ENCODE measurements around the gene PACRG. TPM values are rescaled to one million over a fixed set of nuclear protein-coding genes. Genes with fewer than 3 reads are reported as not detected.

Gene PACRG
- polyA plus RNA-seq, 2 of the 4 experiments (the other 2 are of a cell fraction): 0.14 to 0.30 TPM

GRCh38 chr6:162713974-162714780 lies 13.6 kb upstream of the PACRG start:
- no peak overlapping the region for H3K4me2 ChIP-seq
- no peaks in the 10 kb centered on the region for H3K4me1 ChIP-seq
- no peak for FAIRE-seq
- no peak overlapping the region for H3K27ac ChIP-seq
- H3K4me3 ChIP-seq: no peak overlapping the region
- WGBS (ENCODE audit: missing lambda C conversion rate): 70% methylated on average over 13 of the region's 13 CpGs
- no peak for TF ChIP-seq KDM5A (IDR thresholded peaks at IDR 0.05)
- TF ChIP-seq POLR2A (IDR thresholded peaks at IDR 0.05; ENCODE audit: low read length): no peak
- TF ChIP-seq ZNF302 (CRISPR knock-in tag; IDR thresholded peaks at IDR 0.05): no peak
- TF ChIP-seq MAZ (IDR thresholded peaks at IDR 0.05; ENCODE audit: borderline replicate concordance, low read depth, low read length): no peak
- TF ChIP-seq POLR2AphosphoS2 (conservative IDR thresholded peaks at IDR 0.05; ENCODE audit: low read length): no peak
- TF ChIP-seq, protein P1, sequence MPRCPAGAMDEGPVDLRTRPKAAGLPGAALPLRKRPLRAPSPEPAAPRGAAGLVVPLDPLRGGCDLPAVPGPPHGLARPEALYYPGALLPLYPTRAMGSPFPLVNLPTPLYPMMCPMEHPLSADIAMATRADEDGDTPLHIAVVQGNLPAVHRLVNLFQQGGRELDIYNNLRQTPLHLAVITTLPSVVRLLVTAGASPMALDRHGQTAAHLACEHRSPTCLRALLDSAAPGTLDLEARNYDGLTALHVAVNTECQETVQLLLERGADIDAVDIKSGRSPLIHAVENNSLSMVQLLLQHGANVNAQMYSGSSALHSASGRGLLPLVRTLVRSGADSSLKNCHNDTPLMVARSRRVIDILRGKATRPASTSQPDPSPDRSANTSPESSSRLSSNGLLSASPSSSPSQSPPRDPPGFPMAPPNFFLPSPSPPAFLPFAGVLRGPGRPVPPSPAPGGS (IDR thresholded peaks at IDR 0.05): no peak
- no peak for TF ChIP-seq FOXS1 (CRISPR knock-in tag; IDR thresholded peaks at IDR 0.05)
- TF ChIP-seq HDAC2 (IDR thresholded peaks at IDR 0.05): no peak
- TF ChIP-seq NR3C1 (IDR thresholded peaks at IDR 0.05): no peak
- no peak for TF ChIP-seq HOXA7 (CRISPR knock-in tag; IDR thresholded peaks at IDR 0.05)
- TF ChIP-seq HOXB5 (CRISPR knock-in tag; IDR thresholded peaks at IDR 0.05): no peak
- TF ChIP-seq, protein P2, sequence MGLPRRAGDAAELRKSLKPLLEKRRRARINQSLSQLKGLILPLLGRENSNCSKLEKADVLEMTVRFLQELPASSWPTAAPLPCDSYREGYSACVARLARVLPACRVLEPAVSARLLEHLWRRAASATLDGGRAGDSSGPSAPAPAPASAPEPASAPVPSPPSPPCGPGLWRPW (IDR thresholded peaks at IDR 0.05): no peak
- TF ChIP-seq MYC (IDR thresholded peaks at IDR 0.05; ENCODE audit: borderline replicate concordance, low read length): no peak
- POLR2A ChIA-PET: no interaction called here
- no peak for DNase-seq (ENCODE audit: low read depth in 1 of 2, low spot score in 1 of 2)
- ATAC-seq: no peak
- no peaks in the 10 kb centered on the region for H3K9me3 ChIP-seq
- CTCF ChIA-PET: no interaction called here

DNA sequence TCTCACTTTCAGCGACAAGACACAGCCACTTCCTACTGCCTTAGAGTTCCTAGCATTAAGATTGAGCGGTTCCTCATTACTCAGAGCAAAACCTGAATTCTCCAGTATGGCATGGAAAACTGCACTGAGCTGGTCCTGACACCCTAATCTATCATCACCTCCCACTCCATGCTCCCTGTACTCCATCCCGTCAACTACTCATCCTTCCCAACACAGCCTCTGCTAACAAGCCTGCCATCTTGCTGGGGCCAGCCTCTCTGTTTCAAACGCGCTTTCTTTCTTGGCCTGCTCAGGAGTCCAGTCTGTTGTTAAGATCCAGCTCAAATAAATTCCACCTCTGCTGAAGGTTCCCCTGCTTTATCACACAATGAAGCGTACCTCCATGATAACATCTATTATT lies 12.2 kb upstream of the PACRG start:
- no peak for FAIRE-seq
- no peak for DNase-seq (ENCODE audit: low read depth in 1 of 2, low spot score in 1 of 2)
- no peak overlapping the region for H3K4me2 ChIP-seq
- TF ChIP-seq FOSL2 (IDR thresholded peaks at IDR 0.05) (no peak), FOSL2 (CRISPR knock-in tag; IDR thresholded peaks at IDR 0.05) (no peak), HDAC2 (IDR thresholded peaks at IDR 0.05) (no peak), HOXB13 (CRISPR knock-in tag; IDR thresholded peaks at IDR 0.05; ENCODE audit: low read depth) (no peak), JUN (IDR thresholded peaks at IDR 0.05) (no peak), HOXB5 (CRISPR knock-in tag; IDR thresholded peaks at IDR 0.05) (no peak), ZNF302 (CRISPR knock-in tag; IDR thresholded peaks at IDR 0.05) (no peak), PHF8 (IDR thresholded peaks at IDR 0.05; ENCODE audit: borderline replicate concordance, low read depth) (no peak), FOXS1 (CRISPR knock-in tag; IDR thresholded peaks at IDR 0.05) (no peak), RNF2 (IDR thresholded peaks at IDR 0.05; ENCODE audit: borderline replicate concordance, low read depth) (no peak), MYC (IDR thresholded peaks at IDR 0.05; ENCODE audit: borderline replicate concordance, low read length) (no peak)
- TF ChIP-seq, protein P2 (IDR thresholded peaks at IDR 0.05): no peak
- WGBS (ENCODE audit: missing lambda C conversion rate): 80% methylated on average over 6 of the region's 6 CpGs
- no peaks in the 10 kb centered on the region for H3K4me1 ChIP-seq
- no peak overlapping the region for H3K4me3 ChIP-seq
- POLR2A ChIA-PET: no interaction called here
- no peak for ATAC-seq
- no peak overlapping the region for H3K27ac ChIP-seq
- no peaks in the 10 kb centered on the region for H3K9me3 ChIP-seq
- CTCF ChIA-PET: no interaction called here

GRCh38 chr6:162719528-162719927 lies 8.2 kb upstream of the PACRG start:
- FAIRE-seq: no peak

More at GRCh38 chr6:162719528-162719927, 8.2 kb upstream of the PACRG start:
- H3K4me2 ChIP-seq: no peak overlapping the region
- no peak for DNase-seq (ENCODE audit: low read depth in 1 of 2, low spot score in 1 of 2)
- WGBS (ENCODE audit: missing lambda C conversion rate): 77% methylated on average over 1 of the region's 1 CpG
- no peaks in the 10 kb centered on the region for H3K4me1 ChIP-seq
- ChIA-PET CTCF (no interaction called here), POLR2A (no interaction called here)
- TF ChIP-seq, protein P2 (IDR thresholded peaks at IDR 0.05): no peak
- no peak for TF ChIP-seq ZC3H11A (IDR thresholded peaks at IDR 0.05)
- TF ChIP-seq EHF (CRISPR knock-in tag; IDR thresholded peaks at IDR 0.05): no peak
- TF ChIP-seq, protein P1 (IDR thresholded peaks at IDR 0.05): no peak
- no peak for TF ChIP-seq MAZ (IDR thresholded peaks at IDR 0.05; ENCODE audit: borderline replicate concordance, low read depth, low read length)
- no peak for TF ChIP-seq TP53 (CRISPR knock-in tag; IDR thresholded peaks at IDR 0.05)
- TF ChIP-seq ESRRA (IDR thresholded peaks at IDR 0.05; ENCODE audit: borderline replicate concordance, low read length): no peak
- H3K9me3 ChIP-seq: no peaks in the 10 kb centered on the region
- no peak for ATAC-seq
- no peak overlapping the region for H3K4me3 ChIP-seq
- H3K27ac ChIP-seq: no peak overlapping the region
